Colonic mucosa (tissue), 4 donors: ENCODE data around the gene MIB1. TPM values are rescaled to one million over a fixed set of nuclear protein-coding genes. Genes with fewer than 3 reads are reported as not detected.

Experiments
- DNase-seq: peaks from one replicate; pipeline ENCODE4 v3.0.0-alpha.2; 2020
- H3K27ac ChIP-seq: fragments of 200-600 bp; one replicate; pipeline ENCODE4 v1.8.0; 2021
- H3K27me3 ChIP-seq: fragments of 200-600 bp; one replicate; pipeline ENCODE4 v1.8.0; 2021
- H3K36me3 ChIP-seq: fragments of 200-600 bp; one replicate; pipeline ENCODE4 v1.8.0; 2021
- H3K4me1 ChIP-seq: fragments of 200-600 bp; one replicate; pipeline ENCODE4 v1.8.0; 2021; ENCODE audit warnings: mild to moderate bottlenecking
- H3K4me3 ChIP-seq: fragments of 200-600 bp; one replicate; pipeline ENCODE4 v1.8.0; 2021
- H3K9ac ChIP-seq, 2 donors: one replicate each; pipeline ENCODE4 v1.7.0; 2013; ENCODE audit warnings: control low read depth in 2 of 2, low read depth in 2 of 2, low read length in 2 of 2
- H3K9me3 ChIP-seq: fragments of 200-600 bp; one replicate; pipeline ENCODE4 v1.8.0; 2021
- intact Hi-C: fragments of 100-400 bp; cut with DNase I; formaldehyde crosslinking; loops from one replicate; pipeline ENCODE4 v1.14.1; 2022
- total RNA-seq, 2 donors: library from RNA; stranded (reverse); fragmentation: NEBNext Ultra II Directional in 1 of 2; extraction: Animal tissue kit (Norgen Biotek cat#: 25700) in 1 of 2; gene quantifications; one replicate each; pipeline ENCODE4 v1.2.1, GENCODE V29; 2021
- TF ChIP-seq, protein P1 (sequence below): fragments of 200-600 bp; IDR thresholded peaks from one replicate; pipeline ENCODE4 v1.8.0; 2022; ENCODE audit warnings: antibody characterized with exemption, mild to moderate bottlenecking
- donor health status: healthy.
- donor health status: DM: no; HTN: no; CAD: no.
- donor health status: DM: no; HTN: no; CAD: no.

MIB1 gene
- total RNA-seq, 2 donors from 2014 or later = 23.4 to 39.3 TPM

DNA sequence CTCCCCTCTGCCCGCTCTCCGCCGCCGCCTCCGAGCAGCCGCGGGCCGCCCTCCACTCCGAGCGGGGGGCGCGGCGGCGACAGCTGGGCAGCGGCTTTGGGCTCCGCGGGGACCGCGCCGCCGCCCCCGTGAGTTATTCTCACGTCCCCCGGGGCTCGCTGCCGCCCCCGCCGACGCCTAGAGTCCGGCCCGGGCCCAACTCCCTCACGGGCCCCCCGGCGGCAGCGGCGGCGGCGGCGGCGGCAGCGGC, 645 bp downstream of the MIB1 start:
- peak overlapping the region; percentile 99 for H3K27ac ChIP-seq
- H3K4me1 ChIP-seq = no peaks in the 10 kb centered on the region
- H3K36me3 ChIP-seq = no peaks in the 10 kb centered on the region
- intact Hi-C loops = loop anchor here (5.0 kb wide), 1 partner anchor 129 kb away; the partner anchor contains the start of gene SNRPD1
- H3K27me3 ChIP-seq = no peaks in the 10 kb centered on the region
- DNase-seq = peak; percentile 49
- peak overlapping the region; percentile 83 to 89 for H3K9ac ChIP-seq
- peak overlapping the region; percentile 88 for H3K4me3 ChIP-seq
- H3K9me3 ChIP-seq = no peaks in the 10 kb centered on the region
- TF ChIP-seq, protein P1, sequence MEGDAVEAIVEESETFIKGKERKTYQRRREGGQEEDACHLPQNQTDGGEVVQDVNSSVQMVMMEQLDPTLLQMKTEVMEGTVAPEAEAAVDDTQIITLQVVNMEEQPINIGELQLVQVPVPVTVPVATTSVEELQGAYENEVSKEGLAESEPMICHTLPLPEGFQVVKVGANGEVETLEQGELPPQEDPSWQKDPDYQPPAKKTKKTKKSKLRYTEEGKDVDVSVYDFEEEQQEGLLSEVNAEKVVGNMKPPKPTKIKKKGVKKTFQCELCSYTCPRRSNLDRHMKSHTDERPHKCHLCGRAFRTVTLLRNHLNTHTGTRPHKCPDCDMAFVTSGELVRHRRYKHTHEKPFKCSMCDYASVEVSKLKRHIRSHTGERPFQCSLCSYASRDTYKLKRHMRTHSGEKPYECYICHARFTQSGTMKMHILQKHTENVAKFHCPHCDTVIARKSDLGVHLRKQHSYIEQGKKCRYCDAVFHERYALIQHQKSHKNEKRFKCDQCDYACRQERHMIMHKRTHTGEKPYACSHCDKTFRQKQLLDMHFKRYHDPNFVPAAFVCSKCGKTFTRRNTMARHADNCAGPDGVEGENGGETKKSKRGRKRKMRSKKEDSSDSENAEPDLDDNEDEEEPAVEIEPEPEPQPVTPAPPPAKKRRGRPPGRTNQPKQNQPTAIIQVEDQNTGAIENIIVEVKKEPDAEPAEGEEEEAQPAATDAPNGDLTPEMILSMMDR = no peak

DNA sequence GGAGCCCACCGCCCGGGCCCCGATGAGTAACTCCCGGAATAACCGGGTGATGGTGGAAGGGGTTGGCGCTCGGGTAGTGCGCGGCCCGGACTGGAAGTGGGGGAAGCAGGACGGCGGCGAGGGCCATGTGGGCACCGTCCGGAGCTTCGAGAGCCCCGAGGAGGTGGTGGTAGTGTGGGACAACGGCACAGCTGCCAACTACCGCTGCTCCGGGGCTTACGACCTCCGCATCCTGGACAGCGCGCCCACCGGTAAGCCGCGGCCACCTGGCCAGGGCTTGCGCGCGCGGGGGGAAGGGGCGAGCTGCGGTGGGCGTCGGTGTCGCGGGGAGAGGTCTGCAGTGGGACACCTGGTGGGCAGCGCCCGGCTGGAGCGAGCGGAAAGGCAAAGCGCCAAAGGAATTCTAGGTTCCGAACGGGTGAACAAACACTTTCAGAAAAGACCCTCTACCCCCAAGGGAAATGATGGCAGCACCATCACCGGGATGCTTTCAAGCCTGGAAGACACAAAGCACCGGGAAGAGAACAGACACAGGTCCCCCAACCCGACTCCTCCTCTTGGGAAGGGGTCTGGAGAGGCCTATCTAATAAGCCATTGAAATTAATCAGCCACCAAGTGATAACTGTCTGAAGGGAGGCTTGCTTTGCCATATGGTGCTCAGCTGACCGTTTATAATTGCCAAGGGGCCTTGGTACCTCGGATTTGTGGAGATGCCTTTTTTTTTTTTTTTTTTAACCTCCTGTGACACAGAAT, 1.1 kb downstream of the MIB1 start:
- peak; percentile 27 for DNase-seq
- Histone ChIP-seq H3K27me3 (no peaks in the 10 kb centered on the region), H3K9me3 (no peaks in the 10 kb centered on the region), H3K27ac (peak overlapping the region; percentile 99), H3K36me3 (no peaks in the 10 kb centered on the region), H3K4me3 (peak overlapping the region; percentile 88), H3K4me1 (no peaks in the 10 kb centered on the region), H3K9ac (peak overlapping the region; percentile 79 to 83)
- intact Hi-C loops = loop anchor here (5.0 kb wide), 1 partner anchor 129 kb away; the partner anchor contains the start of gene SNRPD1
- TF ChIP-seq, protein P1 = no peak

DNA sequence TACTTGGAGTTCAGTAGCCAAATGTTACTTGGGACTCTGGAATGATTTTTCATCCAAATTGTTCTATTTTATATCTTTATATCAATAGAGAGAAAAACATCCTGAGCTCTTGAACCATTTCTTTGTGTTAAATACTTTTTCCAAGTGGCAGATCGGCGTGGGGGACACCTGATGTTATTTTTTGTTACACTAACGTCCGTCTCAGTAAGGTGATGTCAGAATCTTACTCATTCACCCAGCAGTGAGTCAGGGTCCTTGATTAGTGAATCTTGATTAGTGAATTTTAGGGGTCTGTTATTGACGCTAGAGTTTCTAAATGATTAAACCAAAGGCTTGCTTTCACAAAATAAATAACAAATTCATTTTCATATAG, 1.7 kb downstream of the MIB1 start:
- Histone ChIP-seq H3K4me1 (no peaks in the 10 kb centered on the region), H3K36me3 (no peaks in the 10 kb centered on the region), H3K9ac (peak overlapping the region; percentile 79 to 83), H3K9me3 (no peaks in the 10 kb centered on the region), H3K27ac (no peak overlapping the region), H3K4me3 (peak overlapping the region; percentile 88), H3K27me3 (no peaks in the 10 kb centered on the region)
- TF ChIP-seq, protein P1 = no peak
- intact Hi-C loops = loop anchor here (5.0 kb wide), 1 partner anchor 130 kb away; the partner anchor contains the start of gene SNRPD1
- DNase-seq = no peak

DNA sequence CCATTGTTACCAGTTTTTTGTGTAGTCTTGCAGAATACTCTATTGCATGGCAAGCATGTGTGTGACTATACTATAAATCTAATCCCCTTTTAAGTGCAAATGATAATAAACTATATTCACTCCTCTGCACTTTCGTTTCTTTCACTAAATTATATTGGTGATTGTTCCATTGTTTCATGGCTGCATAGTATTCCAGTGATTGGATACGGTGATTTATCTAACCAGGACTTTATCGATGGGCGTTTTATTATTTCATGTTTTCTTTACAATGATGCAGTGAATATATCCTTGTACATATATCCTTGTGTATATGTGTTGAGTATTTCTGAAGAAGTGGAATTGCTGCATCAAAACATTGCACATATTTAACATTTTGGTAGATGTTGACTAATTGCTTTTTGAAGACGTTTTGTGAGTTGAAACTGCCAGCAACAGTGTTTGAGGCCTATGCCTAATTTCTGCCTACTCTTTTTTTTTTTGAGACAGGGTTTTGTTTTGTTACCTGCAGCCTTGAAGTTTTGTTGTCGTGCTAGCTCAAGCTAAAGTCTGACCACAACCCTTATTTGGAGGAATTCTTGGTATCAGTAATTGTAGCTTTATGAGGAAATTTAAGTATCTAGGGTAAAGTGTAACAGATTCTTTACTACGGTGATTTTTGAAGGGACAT, 2.7 kb downstream of the MIB1 start:
- Histone ChIP-seq H3K9ac (no peak overlapping the region), H3K4me3 (no peak overlapping the region), H3K4me1 (no peaks in the 10 kb centered on the region), H3K27ac (no peak overlapping the region), H3K36me3 (no peaks in the 10 kb centered on the region), H3K27me3 (no peaks in the 10 kb centered on the region), H3K9me3 (no peaks in the 10 kb centered on the region)
- DNase-seq = no peak
- TF ChIP-seq, protein P1 = no peak
- intact Hi-C loops = loop anchor here (5.0 kb wide), 1 partner anchor 131 kb away; the partner anchor contains the start of gene SNRPD1

DNA sequence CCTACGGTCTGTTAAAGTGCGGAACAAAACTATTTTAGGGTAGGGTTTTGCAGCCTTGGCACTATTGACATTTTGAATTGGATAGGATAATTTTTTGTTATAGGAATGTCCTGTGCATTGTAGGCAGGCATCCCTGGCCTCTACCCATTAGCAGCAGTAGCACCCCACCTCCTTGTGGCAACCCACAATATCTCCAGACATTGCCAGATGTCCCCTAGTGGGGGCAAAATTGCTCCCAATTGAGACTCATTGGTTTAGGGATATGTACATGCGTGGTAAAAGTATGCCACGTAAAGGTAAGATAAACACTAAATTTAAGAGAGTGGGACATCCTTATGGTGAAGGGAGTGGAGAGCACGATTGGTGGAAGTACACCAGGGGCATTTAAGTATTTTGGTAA, 4.6 kb downstream of the MIB1 start:
- H3K4me1 ChIP-seq = no peaks in the 10 kb centered on the region
- TF ChIP-seq, protein P1 = no peak
- H3K9me3 ChIP-seq = no peaks in the 10 kb centered on the region
- intact Hi-C loops = no loop called here
- no peak overlapping the region for H3K4me3 ChIP-seq
- no peak overlapping the region for H3K27ac ChIP-seq
- H3K36me3 ChIP-seq = no peaks in the 10 kb centered on the region
- no peak for DNase-seq
- H3K9ac ChIP-seq = no peak overlapping the region
- no peaks in the 10 kb centered on the region for H3K27me3 ChIP-seq
